ENCODE measurements around the gene FLYWCH2. TPM values are rescaled to one million over a fixed set of nuclear protein-coding genes. Genes with fewer than 3 reads are reported as not detected.
"Not testable (repeated sequence)": the region's sequence is repeated elsewhere in the genome, so short reads cannot be mapped to it uniquely, and the experiment has no call there.

Gene FLYWCH2
- total RNA-seq, 1 experiment from 2014 or later = 176 TPM

DNA sequence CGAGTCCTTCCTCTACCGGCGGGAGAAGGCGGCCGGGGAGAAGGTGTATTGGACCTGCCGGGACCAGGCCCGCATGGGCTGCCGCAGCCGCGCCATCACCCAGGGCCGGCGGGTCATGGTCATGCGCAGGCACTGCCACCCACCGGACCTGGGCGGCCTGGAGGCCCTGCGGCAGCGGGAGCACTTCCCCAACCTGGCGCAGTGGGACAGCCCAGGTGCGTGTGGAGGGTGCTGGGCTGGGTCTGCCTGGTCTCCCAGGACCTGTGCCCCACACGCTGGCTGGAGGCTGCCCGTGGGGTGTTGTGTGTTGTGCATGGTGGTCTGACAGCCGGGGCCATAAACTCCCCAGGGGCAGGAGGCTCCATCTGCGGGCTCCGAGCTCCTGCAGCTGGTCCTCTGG is 54.2 kb downstream of the FLYWCH2 start:
- no peaks in the 10 kb centered on the region for H3K9me3 ChIP-seq
- no peak for DNase-seq
- H3K36me3 ChIP-seq = peaks cover 74% of the 10 kb centered on the region
- no peaks in the 10 kb centered on the region for H3K27me3 ChIP-seq
- no peak overlapping the region for H3K4me3 ChIP-seq

DNA sequence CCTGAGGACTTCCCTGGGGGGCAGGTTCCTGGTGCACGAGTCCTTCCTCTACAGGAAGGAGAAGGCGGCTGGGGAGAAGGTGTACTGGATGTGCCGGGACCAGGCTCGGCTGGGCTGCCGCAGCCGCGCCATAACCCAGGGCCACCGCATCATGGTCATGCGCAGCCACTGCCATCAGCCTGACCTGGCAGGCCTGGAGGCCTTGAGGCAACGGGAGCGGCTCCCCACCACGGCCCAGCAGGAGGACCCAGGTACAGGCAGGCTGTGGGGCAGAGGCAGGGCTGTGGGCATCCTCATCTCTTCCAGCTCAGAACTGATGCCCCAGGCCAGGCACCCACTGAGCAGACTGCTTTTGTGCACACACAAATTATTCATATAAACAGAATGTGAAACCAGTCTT is 55.2 kb downstream of the FLYWCH2 start:
- no peak for DNase-seq
- Histone ChIP-seq H3K36me3 (peaks cover 76% of the 10 kb centered on the region), H3K4me3 (no peak overlapping the region), H3K9me3 (no peaks in the 10 kb centered on the region), H3K27me3 (no peaks in the 10 kb centered on the region)

DNA sequence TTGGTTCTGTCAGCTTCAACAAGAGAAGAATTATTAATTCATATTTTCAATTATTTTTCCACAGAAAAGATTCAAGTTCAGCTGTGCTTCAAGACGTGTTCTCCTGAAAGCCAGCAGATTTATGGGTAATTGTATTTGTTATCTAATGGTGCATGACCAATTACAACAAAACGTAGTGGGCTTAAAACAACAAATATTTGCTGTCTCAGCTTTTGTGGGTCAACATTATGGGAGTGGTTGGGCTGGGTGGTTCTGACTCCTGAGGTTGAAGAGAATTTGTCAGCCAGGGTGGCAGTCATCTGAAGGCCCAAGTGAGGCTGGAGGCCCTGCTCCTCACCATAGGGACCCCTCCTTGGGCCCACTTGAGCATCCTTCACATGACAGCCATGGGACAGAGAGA is 57.0 kb downstream of the FLYWCH2 start:
- no peaks in the 10 kb centered on the region for H3K27me3 ChIP-seq
- DNase-seq = no peak
- H3K4me3 ChIP-seq = no peak overlapping the region
- peaks cover 78% of the 10 kb centered on the region for H3K36me3 ChIP-seq
- no peaks in the 10 kb centered on the region for H3K9me3 ChIP-seq

DNA sequence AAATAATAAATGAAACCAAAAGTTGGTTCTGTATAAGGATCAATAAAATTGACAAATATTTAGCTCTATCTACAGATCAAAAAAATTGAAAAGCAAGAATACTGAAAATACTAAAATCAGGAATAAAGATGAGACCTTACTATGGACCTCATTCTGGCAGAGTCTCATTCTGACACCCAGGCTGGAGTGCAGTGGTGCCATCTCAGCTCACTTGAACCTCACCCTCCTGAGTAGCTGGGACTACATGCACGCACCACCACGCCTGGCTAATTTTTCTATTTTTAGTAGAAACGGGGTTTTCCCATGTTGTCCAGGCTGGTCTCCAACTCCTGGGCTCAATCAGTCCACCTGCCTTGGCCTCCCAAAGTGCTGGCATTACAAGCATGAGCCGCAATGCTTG is 59.0 kb downstream of the FLYWCH2 start:
- H3K9me3 ChIP-seq = no peaks in the 10 kb centered on the region
- no peaks in the 10 kb centered on the region for H3K27me3 ChIP-seq
- H3K4me3 ChIP-seq = no peak overlapping the region
- DNase-seq = no peak
- H3K36me3 ChIP-seq = peaks cover 76% of the 10 kb centered on the region

DNA sequence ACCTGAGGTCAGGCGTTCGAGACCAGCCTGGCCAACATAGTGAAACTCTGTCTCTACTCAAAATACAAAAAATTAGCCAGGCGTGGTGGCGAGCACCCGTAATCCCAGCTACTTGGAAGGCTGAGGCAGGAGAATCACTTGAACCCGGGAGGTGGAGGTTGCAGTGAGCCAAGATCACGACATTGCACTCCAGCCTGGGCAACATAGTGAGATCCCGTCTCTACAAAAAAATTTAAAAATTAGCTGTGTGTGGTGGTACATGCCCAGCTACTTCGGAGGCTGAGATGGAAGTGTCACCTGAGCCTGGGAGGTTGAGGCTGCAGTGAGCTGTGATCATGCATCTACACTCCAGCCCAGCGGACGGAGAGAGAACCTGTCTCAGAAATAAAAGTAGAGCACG is 60.7 kb downstream of the FLYWCH2 start:
- not testable (repeated sequence) for H3K27me3 ChIP-seq, H3K4me3 ChIP-seq, DNase-seq, H3K9me3 ChIP-seq
- peaks cover 66% of the 10 kb centered on the region for H3K36me3 ChIP-seq

DNA sequence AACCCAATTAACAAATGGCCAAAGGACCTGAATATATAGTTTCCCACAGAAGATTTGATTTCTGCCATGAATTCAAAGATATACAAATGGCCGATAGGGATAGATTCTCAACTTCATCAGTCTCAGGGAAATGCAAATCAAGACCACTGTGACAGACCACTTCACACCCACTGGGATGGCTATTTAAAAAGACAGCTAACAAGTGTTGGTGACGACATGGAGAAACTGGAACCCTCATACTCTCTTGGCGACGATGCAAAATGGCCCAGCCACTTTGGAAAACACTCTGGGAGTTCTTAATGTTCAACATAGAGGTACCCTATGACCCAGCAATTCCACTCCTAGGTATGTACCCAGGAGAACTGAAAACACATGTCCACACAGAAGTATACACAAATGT is 63.6 kb downstream of the FLYWCH2 start:
- Histone ChIP-seq H3K36me3 (peaks cover 37% of the 10 kb centered on the region), H3K27me3 (no peaks in the 10 kb centered on the region), H3K4me3 (no peak overlapping the region), H3K9me3 (no peaks in the 10 kb centered on the region)
- DNase-seq = no peak

Other genes starting within 250 kb of the FLYWCH2 start
- 49.6 and 71.6 TPM in 2 replicates for gene KCTD5, start 200.7 kb upstream of the FLYWCH2 start, total RNA-seq (2014; rRNA removed; shearing (Covaris generic); ENCODE audit: low replicate concordance)
- 0.22 and 1.7 TPM in 2 replicates for gene PRSS27, start 163.0 kb upstream of the FLYWCH2 start, total RNA-seq (2014; rRNA removed; shearing (Covaris generic); ENCODE audit: low replicate concordance)
- 11.2 and 21.1 TPM in 2 replicates for gene SRRM2, start 130.6 kb upstream of the FLYWCH2 start, total RNA-seq (2014; rRNA removed; shearing (Covaris generic); ENCODE audit: low replicate concordance)
- gene ELOB, start 105.9 kb upstream of the FLYWCH2 start, total RNA-seq (2014; rRNA removed; shearing (Covaris generic); ENCODE audit: low replicate concordance) = 309 and 3,594 TPM in 2 replicates
- not detected in 2 replicates for gene PRSS33, start 95.7 kb upstream of the FLYWCH2 start, total RNA-seq (2014; rRNA removed; shearing (Covaris generic); ENCODE audit: low replicate concordance)
- gene PRSS41, start 84.7 kb upstream of the FLYWCH2 start, total RNA-seq (2014; rRNA removed; shearing (Covaris generic); ENCODE audit: low replicate concordance) = not detected in 2 replicates
- 5.8 and 11.9 TPM in 2 replicates for gene PRSS21, start 66.0 kb upstream of the FLYWCH2 start, total RNA-seq (2014; rRNA removed; shearing (Covaris generic); ENCODE audit: low replicate concordance)
- gene ZG16B, start 52.9 kb upstream of the FLYWCH2 start, total RNA-seq (2014; rRNA removed; shearing (Covaris generic); ENCODE audit: low replicate concordance) = 2.7 TPM in 1 of 2 replicates, not detected in the other
- not detected in 2 replicates for gene PRSS22, start 25.0 kb upstream of the FLYWCH2 start, total RNA-seq (2014; rRNA removed; shearing (Covaris generic); ENCODE audit: low replicate concordance)
- gene FLYWCH1, start 28.7 kb downstream of the FLYWCH2 start, total RNA-seq (2014; rRNA removed; shearing (Covaris generic); ENCODE audit: low replicate concordance) = 112 and 126 TPM in 2 replicates
- gene KREMEN2, start 81.1 kb downstream of the FLYWCH2 start, total RNA-seq (2014; rRNA removed; shearing (Covaris generic); ENCODE audit: low replicate concordance) = 0.26 and 1.0 TPM in 2 replicates
- 23.5 and 38.1 TPM in 2 replicates for gene PAQR4, start 86.1 kb downstream of the FLYWCH2 start, total RNA-seq (2014; rRNA removed; shearing (Covaris generic); ENCODE audit: low replicate concordance)
- gene PKMYT1, start 97.2 kb downstream of the FLYWCH2 start, total RNA-seq (2014; rRNA removed; shearing (Covaris generic); ENCODE audit: low replicate concordance) = 12.0 and 30.3 TPM in 2 replicates
- gene CLDN9, start 129.7 kb downstream of the FLYWCH2 start, total RNA-seq (2014; rRNA removed; shearing (Covaris generic); ENCODE audit: low replicate concordance) = not detected in 2 replicates
- not detected in 2 replicates for gene CLDN6, start 135.0 kb downstream of the FLYWCH2 start, total RNA-seq (2014; rRNA removed; shearing (Covaris generic); ENCODE audit: low replicate concordance)
- gene TNFRSF12A, start 137.2 kb downstream of the FLYWCH2 start, total RNA-seq (2014; rRNA removed; shearing (Covaris generic); ENCODE audit: low replicate concordance) = 541 and 602 TPM in 2 replicates
- gene HCFC1R1, start 140.7 kb downstream of the FLYWCH2 start, total RNA-seq (2014; rRNA removed; shearing (Covaris generic); ENCODE audit: low replicate concordance) = 2.9 and 60.7 TPM in 2 replicates
- 63.2 and 118 TPM in 2 replicates for gene THOC6, start 140.8 kb downstream of the FLYWCH2 start, total RNA-seq (2014; rRNA removed; shearing (Covaris generic); ENCODE audit: low replicate concordance)
- gene BICDL2, start 153.7 kb downstream of the FLYWCH2 start, total RNA-seq (2014; rRNA removed; shearing (Covaris generic); ENCODE audit: low replicate concordance) = not detected in 2 replicates
- gene MMP25, start 163.3 kb downstream of the FLYWCH2 start, total RNA-seq (2014; rRNA removed; shearing (Covaris generic); ENCODE audit: low replicate concordance) = not detected in 2 replicates
- gene IL32, start 182.4 kb downstream of the FLYWCH2 start, total RNA-seq (2014; rRNA removed; shearing (Covaris generic); ENCODE audit: low replicate concordance) = 4.4 and 11.5 TPM in 2 replicates
- not detected in 2 replicates for gene ZSCAN10, start 216.1 kb downstream of the FLYWCH2 start, total RNA-seq (2014; rRNA removed; shearing (Covaris generic); ENCODE audit: low replicate concordance)
- 15.5 and 22.6 TPM in 2 replicates for gene ZNF205, start 229.4 kb downstream of the FLYWCH2 start, total RNA-seq (2014; rRNA removed; shearing (Covaris generic); ENCODE audit: low replicate concordance)

All from MG63 (cell line).